Erythroblast (primary cell): ENCODE data around the gene RHOXF2B.
"Not testable (repeated sequence)": the region's sequence is repeated elsewhere in the genome, so short reads cannot be mapped to it uniquely, and the experiment has no call there.

Experiments
- GATA1 ChIP-seq: IDR thresholded peaks from 2 replicates; pipeline ENCODE4 v1.6.1; 2011; ENCODE audit warnings: low read depth, mild to moderate bottlenecking, control low read depth, low read length, moderate library complexity
- POLR2A ChIP-seq: IDR thresholded peaks from 2 replicates; pipeline ENCODE4 v1.6.1; 2011; ENCODE audit warnings: mild to moderate bottlenecking, low read length

- not testable (repeated sequence) for TF ChIP-seq POLR2A, GATA1
Measured at GRCh38 chrX:120077590-120077989, at the start of gene RHOXF2B.
